Urothelium cell line (cell line): ENCODE results near the gene AKT1S1.

Experiments used
- DNase-seq: peaks from one replicate; pipeline ENCODE4 v3.0.0; 2011; ENCODE audit warnings: low spot score, mixed read lengths
- FAIRE-seq: peaks from 2 replicates; lab custom pipeline; 2011; peaks lifted over from hg19 to GRCh38; lab: Jason Lieb, UNC

AKT1S1 gene

GRCh38 chr19:49855676-49856573, 21.2 kb downstream of the AKT1S1 start:
- no peak for DNase-seq
- peak; percentile 59 for FAIRE-seq

GRCh38 chr19:49855277-49855675, 21.9 kb downstream of the AKT1S1 start:
- DNase-seq = no peak
- FAIRE-seq = no peak

GRCh38 chr19:49854378-49855263, 22.5 kb downstream of the AKT1S1 start:
- FAIRE-seq = no peak
- no peak for DNase-seq

GRCh38 chr19:49853852-49854377, 23.2 kb downstream of the AKT1S1 start:
- FAIRE-seq (no peak), DNase-seq (no peak)

- DNase-seq (no peak), FAIRE-seq (no peak)
These were observed 24.5 kb downstream of the AKT1S1 start for GRCh38 chr19:49852631-49853126.

GRCh38 chr19:49851456-49852259, 25.5 kb downstream of the AKT1S1 start:
- FAIRE-seq (no peak), DNase-seq (peak; percentile 43)

- DNase-seq (peak; percentile 96), FAIRE-seq (no peak)
These were observed 26.4 kb downstream of the AKT1S1 start, which contains the start of gene PTOV1 for GRCh38 chr19:49850487-49851342. Gene PTOV1, plus strand, starts transcription at chr19:49851159.

GRCh38 chr19:49850221-49850486, 27.0 kb downstream of the AKT1S1 start:
- no peak for FAIRE-seq
- DNase-seq = no peak

- DNase-seq = no peak
- no peak for FAIRE-seq
These were observed 27.5 kb downstream of the AKT1S1 start for GRCh38 chr19:49849433-49850220.

GRCh38 chr19:49848938-49849337, 28.2 kb downstream of the AKT1S1 start:
- no peak for DNase-seq
- FAIRE-seq = no peak

- FAIRE-seq (no peak), DNase-seq (peak; percentile 56)
These were observed 29.1 kb downstream of the AKT1S1 start for GRCh38 chr19:49847731-49848696.

- no peak for FAIRE-seq
These were observed 30.7 kb downstream of the AKT1S1 start for GRCh38 chr19:49846408-49846807.

GRCh38 chr19:49845414-49845813, 31.7 kb downstream of the AKT1S1 start:
- no peak for FAIRE-seq
- DNase-seq = no peak

More at GRCh38 chr19:49846408-49846807, 30.7 kb downstream of the AKT1S1 start:
- no peak for DNase-seq

- FAIRE-seq (no peak), DNase-seq (no peak)
These were observed 32.7 kb downstream of the AKT1S1 start for GRCh38 chr19:49844138-49845095.

- DNase-seq = no peak
- no peak for FAIRE-seq
These were observed 33.9 kb downstream of the AKT1S1 start for GRCh38 chr19:49843265-49843664.

- no peak for FAIRE-seq
- no peak for DNase-seq
These were observed 36.4 kb downstream of the AKT1S1 start for GRCh38 chr19:49840736-49841249.
